Astrocyte of the spinal cord (primary cell): ENCODE data around the gene SGMS1.
"Not testable (repeated sequence)": the region's sequence is repeated elsewhere in the genome, so short reads cannot be mapped to it uniquely, and the experiment has no call there.

Experiments
- DNase-seq: peaks from one replicate; pipeline ENCODE4 v3.0.0; 2011; ENCODE audit warnings: low read depth, low spot score
- H3K4me3 ChIP-seq: 2 replicates; pipeline ENCODE4 v1.5.1; 2011; ENCODE audit warnings: low read depth, mild to moderate bottlenecking, low read length, moderate library complexity
- in situ Hi-C: cut with HindIII; loops from 2 replicates; pipeline ENCODE4 v1.10.0; 2017; ENCODE audit warnings: low sequenced_read_pairs
- TF ChIP-seq, protein P1 (sequence below): IDR thresholded peaks from 2 replicates; pipeline ENCODE4 v1.5.1; 2012; ENCODE audit warnings: low read depth, mild to moderate bottlenecking, low read length, inconsistent platforms

SGMS1 gene

DNA sequence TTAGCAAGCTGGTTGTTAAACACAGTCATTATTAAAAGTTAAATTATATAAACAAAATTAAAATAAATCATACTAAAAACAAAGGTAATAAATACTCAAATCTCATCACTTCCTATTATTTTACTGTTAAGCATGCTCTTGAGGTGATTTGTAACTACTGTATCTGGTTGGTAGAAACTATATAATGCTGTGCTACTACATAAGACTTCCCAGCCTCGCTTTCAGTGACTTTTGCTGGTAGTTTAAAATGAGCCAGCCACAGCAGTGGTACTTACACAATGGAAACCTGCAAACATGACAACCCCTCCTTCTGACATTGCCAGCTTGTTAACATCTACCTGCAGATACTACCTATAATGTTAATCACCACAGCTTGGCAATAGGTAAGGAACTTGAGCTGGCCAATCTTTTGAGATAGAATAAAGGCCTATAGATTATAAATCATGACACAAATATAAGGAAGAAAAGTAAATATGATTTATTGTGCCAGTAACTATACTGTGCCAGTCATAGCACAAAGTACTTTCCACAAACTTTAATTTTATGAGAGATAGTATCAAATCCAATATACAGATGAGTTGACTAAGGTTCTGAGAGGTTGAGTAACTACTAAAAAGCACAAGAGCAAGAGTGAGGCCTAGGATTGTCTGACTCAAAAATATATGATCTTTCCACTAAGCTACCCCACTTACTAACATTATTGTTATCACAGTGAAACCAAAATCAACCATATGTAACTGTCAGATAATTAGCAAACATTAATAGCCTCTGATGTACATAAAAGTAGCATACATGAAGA is 191.3 kb downstream of the SGMS1 start:
- no peak for DNase-seq
- TF ChIP-seq, protein P1, sequence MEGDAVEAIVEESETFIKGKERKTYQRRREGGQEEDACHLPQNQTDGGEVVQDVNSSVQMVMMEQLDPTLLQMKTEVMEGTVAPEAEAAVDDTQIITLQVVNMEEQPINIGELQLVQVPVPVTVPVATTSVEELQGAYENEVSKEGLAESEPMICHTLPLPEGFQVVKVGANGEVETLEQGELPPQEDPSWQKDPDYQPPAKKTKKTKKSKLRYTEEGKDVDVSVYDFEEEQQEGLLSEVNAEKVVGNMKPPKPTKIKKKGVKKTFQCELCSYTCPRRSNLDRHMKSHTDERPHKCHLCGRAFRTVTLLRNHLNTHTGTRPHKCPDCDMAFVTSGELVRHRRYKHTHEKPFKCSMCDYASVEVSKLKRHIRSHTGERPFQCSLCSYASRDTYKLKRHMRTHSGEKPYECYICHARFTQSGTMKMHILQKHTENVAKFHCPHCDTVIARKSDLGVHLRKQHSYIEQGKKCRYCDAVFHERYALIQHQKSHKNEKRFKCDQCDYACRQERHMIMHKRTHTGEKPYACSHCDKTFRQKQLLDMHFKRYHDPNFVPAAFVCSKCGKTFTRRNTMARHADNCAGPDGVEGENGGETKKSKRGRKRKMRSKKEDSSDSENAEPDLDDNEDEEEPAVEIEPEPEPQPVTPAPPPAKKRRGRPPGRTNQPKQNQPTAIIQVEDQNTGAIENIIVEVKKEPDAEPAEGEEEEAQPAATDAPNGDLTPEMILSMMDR = no peak
- in situ Hi-C loops = no loop called here
- H3K4me3 ChIP-seq = no peak overlapping the region

DNA sequence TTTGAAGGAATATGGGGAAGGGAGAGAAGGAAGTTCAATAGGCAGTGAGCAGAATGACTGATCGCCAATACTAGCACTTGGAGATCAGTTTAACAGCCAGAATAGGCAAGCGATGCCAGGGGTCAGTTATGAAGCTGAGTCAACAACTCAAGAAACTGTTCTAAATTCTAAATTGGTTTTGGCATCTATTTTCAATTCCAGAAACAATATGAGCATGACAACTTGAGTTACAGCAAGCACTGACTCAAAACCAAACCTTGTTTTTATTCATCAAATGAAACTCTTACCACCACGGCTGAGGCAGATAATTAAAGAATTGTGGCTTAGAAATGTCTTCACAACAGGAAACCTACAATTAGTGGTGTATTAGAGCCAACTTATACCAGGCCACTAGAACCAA is 192.0 kb downstream of the SGMS1 start:
- in situ Hi-C loops = no loop called here
- TF ChIP-seq, protein P1 = no peak
- peak; percentile 61 for DNase-seq
- no peak overlapping the region for H3K4me3 ChIP-seq

DNA sequence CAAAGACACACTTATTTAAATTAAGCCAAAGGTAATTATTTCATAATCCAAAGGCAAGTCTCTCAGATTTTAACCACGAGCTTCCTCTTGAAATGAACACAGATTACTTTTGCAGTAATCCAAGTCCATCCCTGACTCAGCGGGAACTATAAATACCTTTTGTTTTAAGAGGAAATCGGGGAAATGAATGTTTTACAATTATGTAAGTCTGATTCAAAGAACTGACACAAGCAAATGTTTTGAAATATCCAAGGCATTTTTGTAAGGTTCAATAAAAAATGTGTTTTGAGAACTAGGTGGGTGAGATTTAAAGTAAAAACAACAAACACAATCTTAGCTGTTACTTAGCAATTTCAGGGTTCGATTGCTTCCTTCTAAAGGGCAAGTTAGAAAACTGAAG is 192.6 kb downstream of the SGMS1 start:
- peak; percentile 54 for DNase-seq
- in situ Hi-C loops = no loop called here
- TF ChIP-seq, protein P1 = no peak
- no peak overlapping the region for H3K4me3 ChIP-seq

DNA sequence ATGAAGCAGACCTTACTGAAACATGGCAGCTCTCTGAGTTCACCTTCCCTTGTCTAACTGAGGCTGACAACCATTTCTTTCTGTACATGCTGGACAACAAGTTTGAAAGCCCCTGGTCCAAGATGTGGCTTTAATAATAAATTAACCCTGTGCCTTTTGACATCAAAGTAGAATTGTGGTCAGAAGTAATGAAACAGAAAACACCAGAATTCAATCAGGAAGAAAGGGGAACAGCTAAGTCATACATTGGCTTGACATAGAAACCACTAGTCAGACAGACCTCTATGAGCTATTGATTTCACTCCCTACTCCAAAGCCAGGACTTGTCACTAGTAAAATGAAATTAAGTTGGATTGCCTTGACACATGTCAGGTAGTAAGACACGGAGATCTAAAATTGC is 197.3 kb downstream of the SGMS1 start:
- TF ChIP-seq, protein P1 = no peak
- DNase-seq = no peak
- in situ Hi-C loops = no loop called here
- H3K4me3 ChIP-seq = no peak overlapping the region

DNA sequence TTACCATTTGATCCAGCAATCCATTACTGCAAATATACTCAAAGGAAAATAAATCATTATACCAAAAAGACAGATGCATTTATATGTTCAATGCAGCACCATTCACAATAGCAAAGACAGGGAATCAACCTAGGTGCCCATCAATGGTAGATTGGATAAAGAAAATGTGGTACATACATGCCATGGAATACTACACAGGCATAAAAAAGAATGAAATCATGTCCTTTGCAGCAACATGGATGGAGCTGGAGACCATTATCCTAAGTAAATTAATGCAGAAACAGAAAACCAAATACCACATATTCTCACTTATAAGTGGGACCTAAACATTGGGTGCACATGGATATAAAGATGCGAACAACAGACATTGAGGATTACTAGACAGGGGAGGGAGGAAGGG is 198.5 kb downstream of the SGMS1 start:
- H3K4me3 ChIP-seq, in situ Hi-C loops, DNase-seq: not testable (repeated sequence)

DNA sequence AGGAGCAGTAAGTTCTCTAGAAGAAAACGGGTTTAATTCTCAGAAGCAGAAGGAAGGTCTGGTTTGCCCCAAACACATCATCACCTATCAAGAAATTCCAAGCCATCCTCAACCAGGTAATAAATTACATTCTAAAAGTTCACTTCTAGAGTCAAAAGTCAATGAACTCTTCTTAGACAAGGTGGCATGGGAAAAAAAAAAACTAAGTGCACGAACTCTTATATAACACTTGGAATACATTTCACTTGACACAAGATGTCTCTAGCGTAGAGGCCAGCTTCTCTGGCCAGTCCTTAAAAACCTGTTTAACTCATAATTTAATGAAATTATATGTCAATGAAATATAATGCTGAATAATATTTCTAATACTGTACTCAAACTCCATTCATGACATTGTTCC is 200.3 kb downstream of the SGMS1 start:
- TF ChIP-seq, protein P1 = no peak
- DNase-seq = no peak
- H3K4me3 ChIP-seq = no peak overlapping the region
- in situ Hi-C loops = no loop called here

DNA sequence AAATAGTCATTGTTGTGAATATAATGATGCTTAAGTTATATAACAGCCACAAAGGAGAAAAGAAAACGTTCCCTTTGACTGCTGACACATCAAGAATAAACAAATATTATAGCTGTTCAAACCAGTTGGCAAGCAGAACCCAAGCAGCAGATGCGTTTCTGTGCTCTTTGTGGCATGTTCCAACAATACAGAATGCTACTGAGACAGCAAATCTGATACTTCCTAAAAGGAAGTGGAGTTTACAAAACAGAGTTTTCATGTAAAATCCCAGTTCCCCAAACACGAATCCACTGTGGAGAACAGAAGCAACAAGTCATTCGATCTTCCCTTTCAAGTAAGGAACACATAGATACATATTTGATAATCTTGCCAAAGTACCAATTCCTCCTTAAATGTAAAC is 201.5 kb downstream of the SGMS1 start:
- H3K4me3 ChIP-seq = no peak overlapping the region
- DNase-seq = no peak
- in situ Hi-C loops = no loop called here
- TF ChIP-seq, protein P1 = no peak
